GM18505 (cell line): ENCODE measurements around the gene DIAPH2.
A peak's percentile ranks its signal among the peaks of the same experiment; 100 is the strongest.

Experiments
- ATAC-seq: cut with Tn5 transposase; IDR thresholded peaks from one replicate; pipeline ENCODE4 v1.9.1; 2021; ENCODE audit not compliant: unreplicated experiment
- POLR2A ChIP-seq: IDR thresholded peaks from 4 replicates; pipeline ENCODE4 v1.6.1; 2011; ENCODE audit warnings: borderline replicate concordance; ENCODE audit not compliant: insufficient read depth, insufficient read length; ENCODE audit errors: extremely low read depth

DIAPH2 gene

DNA sequence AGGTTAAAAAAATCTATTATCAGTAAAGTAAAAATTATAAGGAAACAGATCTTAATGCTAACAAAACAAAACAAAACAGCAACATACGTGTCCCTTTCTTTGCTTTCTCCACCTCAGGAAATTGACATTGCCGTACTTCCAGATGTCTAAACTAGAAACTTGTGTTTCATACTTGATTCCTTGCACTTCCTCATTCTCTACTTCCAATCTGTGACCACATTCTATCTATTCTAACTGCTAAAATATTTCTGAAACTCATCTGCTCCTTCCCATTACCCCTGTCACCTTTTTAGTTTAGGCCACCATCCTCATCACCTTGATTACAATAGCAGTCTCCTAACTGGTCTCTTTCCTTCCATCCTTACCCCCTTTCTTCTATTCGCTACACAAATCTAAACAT, 176.6 kb downstream of the DIAPH2 start:
- TF ChIP-seq POLR2A = no peak
- ATAC-seq = peak; percentile 59

GRCh38 chrX:96861661-96862060, 177.0 kb downstream of the DIAPH2 start:
- TF ChIP-seq POLR2A = no peak
- ATAC-seq = peak; percentile 39

- ATAC-seq = no peak
- no peak for TF ChIP-seq POLR2A
Measured at GRCh38 chrX:96883608-96884007, 199.0 kb downstream of the DIAPH2 start, which contains the start of gene RPA4. Gene RPA4 (plus strand): TSS chrX:96883908. CDS start chrX:96884311, 403 bp downstream.

GRCh38 chrX:96884027-96884426, 199.4 kb downstream of the DIAPH2 start:
- TF ChIP-seq POLR2A = no peak
- ATAC-seq = no peak

DNA sequence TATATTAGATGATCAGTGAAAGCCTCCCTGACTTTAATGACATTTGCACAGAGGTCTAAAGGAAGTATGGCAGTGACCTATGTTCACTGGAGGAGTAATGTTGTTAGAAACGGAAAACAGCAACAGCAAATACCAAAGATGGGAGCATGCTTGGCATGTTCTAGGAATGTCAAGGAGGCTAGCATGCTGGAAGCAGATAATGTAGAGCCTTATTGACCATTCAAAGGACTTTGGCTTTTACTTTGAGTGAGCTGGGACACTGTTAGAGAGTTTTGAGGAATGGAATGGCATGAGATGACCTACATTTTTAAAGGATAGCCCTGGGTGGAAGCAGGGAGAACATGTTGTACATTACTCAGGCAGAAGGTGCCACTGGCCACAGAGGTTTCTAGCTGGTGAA, 205.1 kb downstream of the DIAPH2 start:
- no peak for TF ChIP-seq POLR2A
- no peak for ATAC-seq

DNA sequence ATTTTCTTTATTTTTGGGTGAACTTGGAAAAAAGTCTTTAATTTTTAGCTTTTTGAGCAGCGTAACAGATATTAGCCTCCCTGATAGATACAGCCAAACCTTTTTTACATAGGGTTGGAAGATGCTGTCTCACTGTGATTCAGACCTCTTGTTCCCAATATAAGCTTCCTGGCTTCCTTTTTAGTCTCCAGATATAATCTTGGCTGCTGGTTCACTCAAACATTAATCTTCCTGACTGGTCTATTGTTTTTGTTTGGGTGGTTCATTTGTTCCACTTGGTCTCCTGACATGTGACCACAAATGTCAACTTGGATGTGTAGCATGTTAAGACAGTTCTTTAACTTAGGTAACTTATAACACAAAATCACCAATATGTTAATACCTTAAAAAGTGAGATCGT, 222.1 kb downstream of the DIAPH2 start:
- TF ChIP-seq POLR2A = no peak
- no peak for ATAC-seq

GRCh38 chrX:96907516-96908272, 223.1 kb downstream of the DIAPH2 start:
- no peak for TF ChIP-seq POLR2A
- no peak for ATAC-seq

DNA sequence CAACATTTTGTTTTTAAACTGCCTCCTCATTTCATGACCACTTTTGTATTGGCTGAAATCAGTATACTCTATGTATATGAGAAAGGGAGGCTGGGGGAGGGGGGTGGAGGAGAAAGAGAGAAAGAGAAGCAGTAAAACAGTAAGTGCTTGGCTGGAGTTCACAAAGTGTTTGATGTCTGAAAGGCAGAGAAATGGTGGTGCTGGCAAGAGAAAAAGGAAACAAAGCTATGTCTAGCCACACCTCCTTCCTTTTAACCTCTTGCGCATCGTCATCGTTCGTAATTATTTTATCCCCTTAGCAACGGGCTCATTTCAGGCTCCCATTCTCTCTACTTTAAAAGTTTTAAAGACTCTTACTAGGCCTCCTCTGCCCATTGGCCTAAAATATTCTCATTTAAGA, 224.6 kb downstream of the DIAPH2 start:
- ATAC-seq = no peak
- no peak for TF ChIP-seq POLR2A

DNA sequence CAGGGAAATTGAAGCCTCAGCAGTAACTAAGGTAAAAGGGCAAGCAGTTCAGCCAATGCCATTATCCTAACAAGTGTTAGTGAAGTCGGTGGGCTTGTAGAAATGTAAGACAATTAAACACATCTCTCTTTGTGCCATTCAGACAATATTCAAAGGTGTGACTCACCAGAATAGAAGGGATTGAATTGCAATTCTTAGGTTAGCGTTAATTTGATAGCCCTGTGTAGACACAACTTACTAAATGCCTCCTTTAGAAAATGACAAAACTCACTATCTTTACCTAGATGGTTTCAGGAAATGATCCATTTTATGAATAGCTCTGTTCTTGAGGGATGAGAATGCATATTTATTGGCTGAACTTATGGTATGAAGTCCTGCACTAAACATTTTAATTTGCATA, 234.2 kb downstream of the DIAPH2 start:
- no peak for TF ChIP-seq POLR2A

DNA sequence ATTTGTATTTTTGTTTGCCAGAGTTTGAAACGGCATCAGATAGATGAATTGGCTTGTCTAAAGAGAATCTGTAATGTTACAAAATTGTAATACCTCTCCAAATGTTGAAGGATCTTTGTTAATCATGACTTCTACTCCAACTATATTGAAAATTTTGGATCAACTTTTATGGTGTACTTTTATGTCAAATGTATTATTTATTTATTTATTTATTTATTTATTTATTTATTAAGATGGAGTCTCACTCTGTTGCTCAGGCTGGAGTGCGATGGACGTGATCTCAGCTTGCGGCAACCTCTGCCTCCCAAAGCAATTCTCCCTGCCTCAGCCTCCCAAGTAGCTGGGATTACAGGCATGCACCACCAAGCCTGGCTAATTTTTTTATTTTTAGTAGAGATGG, 235.0 kb downstream of the DIAPH2 start:
- ATAC-seq = no peak

More for the DNA sequence above, 234.2 kb downstream of the DIAPH2 start:
- no peak for ATAC-seq

DNA sequence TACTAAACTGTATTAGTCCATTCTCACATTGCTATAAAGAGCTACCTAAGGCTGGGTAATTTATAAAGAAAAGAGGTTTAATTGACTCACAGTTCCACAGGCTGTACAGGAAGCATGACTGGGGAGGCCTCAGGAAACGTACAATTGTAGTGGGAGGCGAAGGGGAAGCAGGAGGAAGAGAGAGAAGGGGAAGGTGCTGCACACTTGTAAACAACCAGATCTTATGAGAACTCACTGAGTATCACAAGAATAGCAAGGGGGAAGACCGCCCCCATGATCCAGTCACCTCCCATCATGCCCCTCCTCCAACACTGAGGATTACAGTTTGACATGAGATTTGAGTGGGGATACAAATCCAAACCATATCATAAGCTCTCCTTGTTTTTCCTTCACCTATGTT, 239.9 kb downstream of the DIAPH2 start:
- ATAC-seq = no peak
- TF ChIP-seq POLR2A = no peak

More for the DNA sequence above, 235.0 kb downstream of the DIAPH2 start:
- no peak for TF ChIP-seq POLR2A

GRCh38 chrX:96929036-96929435, 244.4 kb downstream of the DIAPH2 start:
- no peak for TF ChIP-seq POLR2A
- no peak for ATAC-seq

DNA sequence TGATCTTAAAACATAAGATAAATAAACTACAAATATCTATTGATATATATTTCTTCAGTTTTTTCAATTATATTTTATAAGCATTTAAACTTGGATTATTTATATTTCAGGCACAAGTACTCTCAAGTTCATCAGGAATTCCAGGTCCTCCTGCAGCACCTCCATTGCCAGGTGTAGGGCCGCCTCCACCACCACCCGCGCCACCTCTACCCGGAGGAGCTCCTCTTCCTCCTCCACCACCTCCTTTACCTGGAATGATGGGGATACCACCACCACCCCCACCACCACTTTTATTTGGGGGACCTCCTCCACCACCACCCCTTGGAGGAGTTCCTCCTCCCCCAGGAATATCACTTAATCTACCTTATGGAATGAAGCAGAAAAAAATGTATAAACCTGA, 273.1 kb downstream of the DIAPH2 start:
- ATAC-seq = no peak
- TF ChIP-seq POLR2A = no peak

- no peak for ATAC-seq
- TF ChIP-seq POLR2A = no peak
Measured at GRCh38 chrX:96971812-96972211, 287.2 kb downstream of the DIAPH2 start.
